AG10803 (cell line): ENCODE data around the gene WSB2.

Experiments used
- DNase-seq: peaks from one replicate; pipeline ENCODE4 v3.0.0; 2010; ENCODE audit warnings: low read depth
- H3K4me3 ChIP-seq: 2 replicates; pipeline ENCODE4 v1.5.1; 2011; ENCODE audit warnings: mild to moderate bottlenecking, low read length, control low read depth
- CTCF ChIP-seq: conservative IDR thresholded peaks from 2 replicates; pipeline ENCODE4 v1.5.1; 2011; ENCODE audit warnings: mild to moderate bottlenecking, low read length, control low read depth, inconsistent platforms

WSB2 gene

GRCh38 chr12:118102609-118103008 lies 41.6 kb upstream of the WSB2 start:
- TF ChIP-seq CTCF: no peak
- DNase-seq: no peak
- H3K4me3 ChIP-seq: peak overlapping the region; percentile 79

- no peak for TF ChIP-seq CTCF
- H3K4me3 ChIP-seq: no peak overlapping the region
- peak; percentile 8 for DNase-seq
Measured at GRCh38 chr12:118102070-118102469, 41.1 kb upstream of the WSB2 start.

DNA sequence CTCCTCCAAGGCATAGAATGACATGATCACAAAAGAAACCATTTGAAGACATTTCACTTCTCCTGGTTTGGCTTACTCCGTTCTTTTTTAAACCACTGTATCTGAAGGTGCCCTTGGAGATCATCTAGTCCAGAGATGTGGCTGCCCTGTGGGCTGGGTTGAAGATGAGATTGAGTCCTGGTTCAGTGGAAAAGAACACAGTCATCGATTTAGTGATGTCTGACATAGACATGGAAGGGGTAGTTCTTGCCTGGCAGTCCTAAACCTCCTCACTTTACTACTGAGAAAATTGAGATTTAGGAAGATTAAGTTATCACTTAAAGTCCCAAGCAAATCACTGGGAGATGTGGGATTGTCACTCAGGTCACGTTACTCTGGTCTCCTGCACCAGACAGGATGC lies 40.1 kb upstream of the WSB2 start:
- DNase-seq: no peak
- TF ChIP-seq CTCF: no peak
- no peak overlapping the region for H3K4me3 ChIP-seq

- DNase-seq: no peak
- TF ChIP-seq CTCF: no peak
- H3K4me3 ChIP-seq: no peak overlapping the region
Measured at GRCh38 chr12:118098911-118099671, 38.1 kb upstream of the WSB2 start.

DNA sequence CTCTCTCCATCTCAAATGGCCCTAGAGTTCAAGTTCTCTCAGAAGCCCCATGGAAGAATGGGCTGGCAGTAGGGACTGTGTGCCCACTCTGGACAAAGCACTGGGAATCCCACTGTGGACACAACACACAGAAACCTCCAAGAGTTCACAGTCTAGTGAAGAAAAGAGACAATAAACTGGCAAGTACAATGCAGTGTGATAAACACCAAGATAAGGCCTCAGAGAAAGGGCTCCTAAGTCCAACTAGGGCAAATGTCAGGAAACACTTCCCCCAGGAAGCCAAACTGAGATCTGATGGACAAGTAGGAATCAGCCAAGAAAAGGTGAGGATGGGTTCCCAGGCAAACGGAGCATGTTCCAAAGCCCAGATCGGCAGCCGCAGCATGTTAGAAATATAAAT lies 37.4 kb upstream of the WSB2 start:
- DNase-seq: no peak
- no peak overlapping the region for H3K4me3 ChIP-seq
- no peak for TF ChIP-seq CTCF

- DNase-seq: no peak
- no peak for TF ChIP-seq CTCF
- no peak overlapping the region for H3K4me3 ChIP-seq
Measured at GRCh38 chr12:118094039-118094438, 33.1 kb upstream of the WSB2 start.

- H3K4me3 ChIP-seq: no peak overlapping the region
- DNase-seq: no peak
- no peak for TF ChIP-seq CTCF
Measured at GRCh38 chr12:118089782-118090181, 28.8 kb upstream of the WSB2 start.
